Neural cell (in vitro differentiated cells): ENCODE measurements around the gene PSMB7. TPM values are rescaled to one million over a fixed set of nuclear protein-coding genes. Genes with fewer than 3 reads are reported as not detected.

Source experiments
- H2AFZ ChIP-seq: fragments of 200-600, 300-800 bp; sonication (generic), shearing (Covaris generic); 2 replicates; pipeline ENCODE4 v1.6.0; 2014; ENCODE audit warnings: low read depth, mild to moderate bottlenecking, antibody characterized with exemption, low read length, moderate library complexity
- H3F3A ChIP-seq: fragments of 200-600 bp; shearing (Covaris generic); 2 replicates; pipeline ENCODE4 v1.6.1; 2016; ENCODE audit warnings: mild to moderate bottlenecking, moderate library complexity, mixed read lengths, antibody characterized with exemption, low read length; ENCODE audit not compliant: insufficient read depth, poor library complexity, severe bottlenecking
- H3K27ac ChIP-seq: fragments of 200-600, 300-800 bp; sonication (generic), shearing (Covaris generic); 2 replicates; pipeline ENCODE4 v1.5.1; 2014; ENCODE audit warnings: mild to moderate bottlenecking, low read length, moderate library complexity
- H3K27me3 ChIP-seq: fragments of 300-800, 200-600 bp; sonication (generic), shearing (Covaris generic); 2 replicates; pipeline ENCODE4 v1.6.0; 2014; ENCODE audit warnings: mild to moderate bottlenecking, low read depth, low read length, moderate library complexity; ENCODE audit not compliant: insufficient read depth
- H3K36me3 ChIP-seq: fragments of 300-800, 200-600 bp; sonication (generic), shearing (Covaris generic); 2 replicates; pipeline ENCODE4 v1.5.1; 2014; ENCODE audit warnings: mild to moderate bottlenecking, antibody characterized with exemption, low read length, moderate library complexity; ENCODE audit not compliant: insufficient read depth
- H3K4me2 ChIP-seq: fragments of 300-800, 200-600 bp; sonication (generic), shearing (Covaris generic); 2 replicates; pipeline ENCODE4 v1.6.0; 2014; ENCODE audit warnings: mild to moderate bottlenecking, low read length
- H3K4me3 ChIP-seq: fragments of 300-800, 200-600 bp; sonication (generic), shearing (Covaris generic); 2 replicates; pipeline ENCODE4 v1.5.1; 2014; ENCODE audit warnings: mild to moderate bottlenecking, low read length, moderate library complexity
- H3K79me2 ChIP-seq: fragments of 200-600 bp; shearing (Covaris generic); replicated peaks from 2 replicates; pipeline ENCODE4 v1.6.0; 2014; ENCODE audit warnings: mild to moderate bottlenecking, low read length, moderate library complexity; ENCODE audit not compliant: insufficient read depth
- H3K9ac ChIP-seq: fragments of 300-800, 200-600 bp; sonication (generic), shearing (Covaris generic); 2 replicates; pipeline ENCODE4 v1.6.1; 2016; ENCODE audit warnings: mild to moderate bottlenecking, low read length, mixed read lengths
- H3K9me2 ChIP-seq: fragments of 200-600 bp; shearing (Covaris generic); 2 replicates; pipeline ENCODE4 v1.6.1; 2016; ENCODE audit warnings: mild to moderate bottlenecking, low read length, mixed read lengths; ENCODE audit not compliant: insufficient read depth
- H3K9me3 ChIP-seq: fragments of 200-600, 300-800 bp; sonication (generic), shearing (Covaris generic); 2 replicates; pipeline ENCODE4 v1.6.1; 2016; ENCODE audit warnings: mild to moderate bottlenecking, mixed run types, low read length, moderate library complexity, mixed read lengths
- H4K20me1 ChIP-seq: fragments of 200-600 bp; shearing (Covaris generic); 2 replicates; pipeline ENCODE4 v1.6.1; 2016; ENCODE audit warnings: mild to moderate bottlenecking, mixed run types; ENCODE audit not compliant: insufficient read depth
- CTCF ChIP-seq: fragments of 450-650 bp; IDR thresholded peaks from 2 replicates; pipeline ENCODE4 v1.5.1; 2014; ENCODE audit warnings: antibody characterized with exemption, mild to moderate bottlenecking, moderate library complexity; ENCODE audit not compliant: poor library complexity, severe bottlenecking
- EP300 ChIP-seq: fragments of 450-650 bp; conservative IDR thresholded peaks from 2 replicates; pipeline ENCODE4 v1.6.1; 2014; ENCODE audit warnings: antibody characterized with exemption, mild to moderate bottlenecking, moderate library complexity; ENCODE audit not compliant: poor library complexity, severe bottlenecking
- EZH2 ChIP-seq: fragments of 200-600, 300-800 bp; shearing (Covaris generic), sonication (generic); IDR thresholded peaks from 2 replicates; pipeline ENCODE4 v1.6.1; 2014; ENCODE audit warnings: antibody characterized with exemption, low read length, borderline replicate concordance, mild to moderate bottlenecking; ENCODE audit not compliant: insufficient read depth, poor library complexity, severe bottlenecking
- MXI1 ChIP-seq: fragments of 450-650 bp; conservative IDR thresholded peaks from 2 replicates; pipeline ENCODE4 v1.6.1; 2014; ENCODE audit warnings: antibody characterized with exemption, mild to moderate bottlenecking; ENCODE audit not compliant: poor library complexity, severe bottlenecking
- POLR2AphosphoS5 ChIP-seq: IDR thresholded peaks from 2 replicates; pipeline ENCODE4 v1.6.1; 2012
- RAD21 ChIP-seq: fragments of 450-650 bp; conservative IDR thresholded peaks from 2 replicates; pipeline ENCODE4 v1.6.1; 2014; ENCODE audit warnings: antibody characterized with exemption, mild to moderate bottlenecking, moderate library complexity
- REST ChIP-seq: IDR thresholded peaks from 2 replicates; pipeline ENCODE4 v1.6.1; 2012; ENCODE audit warnings: borderline replicate concordance
- SMC3 ChIP-seq: fragments of 450-650 bp; conservative IDR thresholded peaks from 2 replicates; pipeline ENCODE4 v1.6.1; 2014; ENCODE audit warnings: antibody characterized with exemption, mild to moderate bottlenecking, moderate library complexity; ENCODE audit not compliant: poor library complexity
- TAF1 ChIP-seq: IDR thresholded peaks from 2 replicates; pipeline ENCODE4 v1.6.1; 2012; ENCODE audit warnings: low read depth
- polyA plus RNA-seq: library from polyadenylated mRNA; depleted of rRNA; stranded (reverse); fragments of >200 nt; gene quantifications from 2 replicates; pipeline ENCODE4 v1.2.3, GENCODE V29; 2014

Gene PSMB7
- polyA plus RNA-seq, 1 donor from 2014 or later: 363 TPM

GRCh38 chr9:124325816-124326215 lies 89.4 kb downstream of the PSMB7 start:
- no peak overlapping the region for H3K9ac ChIP-seq
- no peak overlapping the region for H3K4me2 ChIP-seq
- H3K27me3 ChIP-seq: no peaks in the 10 kb centered on the region
- H3K79me2 ChIP-seq: no peaks in the 10 kb centered on the region
- H4K20me1 ChIP-seq: no peaks in the 10 kb centered on the region
- H3K9me2 ChIP-seq: no peaks in the 10 kb centered on the region
- no peaks in the 10 kb centered on the region for H3K9me3 ChIP-seq
- H2AFZ ChIP-seq: no peak overlapping the region
- no peak for TF ChIP-seq POLR2AphosphoS5
- TF ChIP-seq CTCF: no peak
- TF ChIP-seq EZH2: no peak
- no peak for TF ChIP-seq RAD21
- TF ChIP-seq TAF1: no peak
- TF ChIP-seq SMC3: no peak
- TF ChIP-seq EP300: no peak
- TF ChIP-seq REST: no peak
- TF ChIP-seq MXI1: no peak
- no peak overlapping the region for H3K4me3 ChIP-seq
- H3F3A ChIP-seq: no peaks in the 10 kb centered on the region
- H3K36me3 ChIP-seq: no peaks in the 10 kb centered on the region
- H3K27ac ChIP-seq: no peak overlapping the region

- H3K4me3 ChIP-seq: no peak overlapping the region
- no peak overlapping the region for H2AFZ ChIP-seq
Observed at GRCh38 chr9:124323904-124324303, 91.3 kb downstream of the PSMB7 start.

More at GRCh38 chr9:124323904-124324303, 91.3 kb downstream of the PSMB7 start:
- no peaks in the 10 kb centered on the region for H3F3A ChIP-seq
- H3K27ac ChIP-seq: no peak overlapping the region
- H3K4me2 ChIP-seq: no peak overlapping the region
- no peaks in the 10 kb centered on the region for H3K79me2 ChIP-seq
- H4K20me1 ChIP-seq: no peaks in the 10 kb centered on the region
- TF ChIP-seq EP300 (no peak), RAD21 (no peak), TAF1 (no peak), REST (no peak), MXI1 (no peak), POLR2AphosphoS5 (no peak), EZH2 (no peak), SMC3 (no peak), CTCF (no peak)
- H3K9me3 ChIP-seq: no peaks in the 10 kb centered on the region
- H3K9me2 ChIP-seq: no peaks in the 10 kb centered on the region
- no peaks in the 10 kb centered on the region for H3K27me3 ChIP-seq
- H3K9ac ChIP-seq: no peak overlapping the region
- H3K36me3 ChIP-seq: no peaks in the 10 kb centered on the region
